ENCODE results near the gene TFPI.
A peak's percentile ranks its signal among the peaks of the same experiment; 100 is the strongest.
"Not testable (repeated sequence)": the region's sequence is repeated elsewhere in the genome, so short reads cannot be mapped to it uniquely, and the experiment has no call there.

TFPI gene

DNA sequence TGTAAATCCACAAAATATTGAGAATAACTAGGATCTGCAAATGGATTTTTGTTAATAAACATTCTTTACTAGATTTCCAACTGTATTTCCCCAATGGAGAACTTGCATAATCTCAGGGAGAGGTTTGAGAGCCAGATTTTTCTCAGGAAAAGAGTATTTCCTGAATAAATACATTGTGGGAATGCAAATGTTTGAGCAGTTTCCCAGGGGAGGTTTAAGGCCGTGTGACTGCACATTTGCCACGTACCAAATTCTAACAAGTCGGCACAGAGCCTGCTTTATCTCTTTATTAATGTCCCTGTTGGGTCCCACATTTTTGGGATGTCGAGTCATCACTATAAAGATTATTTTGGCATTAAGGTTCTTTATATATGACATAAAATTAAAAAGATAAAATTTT lies 27.0 kb downstream of the TFPI start:
- no peak for DNase-seq

DNA sequence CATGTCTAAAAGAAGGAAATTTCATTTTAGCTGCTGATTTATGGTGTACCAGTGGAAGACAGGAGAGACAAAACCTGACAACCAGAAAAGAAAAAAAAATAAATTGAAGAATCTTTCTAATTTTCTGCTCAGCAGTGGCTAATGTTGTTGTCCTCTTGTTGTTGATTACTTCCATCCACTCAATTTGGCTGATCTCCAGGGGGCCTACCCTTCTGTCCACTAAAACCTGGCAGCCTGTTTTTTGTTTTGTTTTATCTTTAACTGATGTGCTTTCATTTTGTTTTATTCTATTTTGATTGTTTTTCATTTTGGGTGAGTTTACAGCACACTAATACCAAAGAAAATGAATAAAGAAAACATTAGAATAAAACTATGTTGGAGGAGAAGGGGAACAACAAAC lies 27.4 kb downstream of the TFPI start:
- DNase-seq = no peak

DNA sequence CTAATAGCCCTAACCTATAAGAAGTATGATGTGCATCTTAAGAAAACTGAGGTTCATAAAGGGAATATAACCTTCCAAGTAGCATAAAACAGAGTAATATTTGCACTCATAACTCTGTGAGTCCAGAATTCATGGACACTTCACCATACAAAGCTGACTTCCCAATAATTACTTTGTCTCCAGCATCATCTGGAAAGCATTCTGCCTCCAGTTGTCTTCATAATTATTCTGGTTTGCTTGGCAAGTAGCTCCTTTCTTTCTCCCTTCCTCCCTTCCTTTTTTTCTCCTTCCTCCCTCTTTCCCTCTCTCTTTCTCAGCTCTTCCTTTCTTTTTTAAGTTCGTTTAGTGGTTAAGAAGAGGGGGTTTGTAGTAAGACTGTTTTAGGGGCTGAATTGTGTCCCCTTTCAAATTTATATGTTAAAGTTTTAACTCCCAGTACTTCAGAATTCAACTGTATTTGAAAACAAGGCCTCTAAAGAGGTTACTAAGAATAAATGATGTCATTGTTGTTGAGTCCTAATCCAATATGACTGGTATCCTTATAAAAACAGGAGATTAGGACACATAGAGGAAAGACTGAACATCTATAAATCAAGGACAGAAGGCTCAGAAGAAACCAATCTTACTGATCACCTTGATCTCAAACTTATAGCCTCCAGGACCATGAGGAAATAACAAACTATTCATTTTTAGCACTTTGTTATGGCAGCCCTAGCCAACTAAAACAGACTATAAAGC lies 28.9 kb downstream of the TFPI start:
- DNase-seq = no peak

DNA sequence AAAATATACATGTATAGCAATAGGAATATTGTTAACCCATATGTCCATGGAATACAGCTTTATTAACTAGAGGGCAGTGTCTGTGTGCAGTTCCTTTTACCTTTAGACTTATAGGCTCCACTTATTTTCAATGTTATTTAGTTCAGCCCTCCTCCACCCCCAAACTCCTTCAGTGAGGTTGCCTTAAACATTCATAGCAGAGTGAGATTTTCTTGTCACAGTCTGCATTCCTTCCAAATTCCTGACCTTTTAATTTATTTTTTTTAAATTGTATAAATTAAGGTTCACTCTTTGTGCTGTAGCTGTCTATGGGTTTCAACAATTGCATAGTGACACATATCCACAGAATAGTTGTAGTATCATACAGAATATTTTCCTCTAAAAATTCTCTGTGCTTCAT lies 30.9 kb downstream of the TFPI start:
- no peak for DNase-seq

DNA sequence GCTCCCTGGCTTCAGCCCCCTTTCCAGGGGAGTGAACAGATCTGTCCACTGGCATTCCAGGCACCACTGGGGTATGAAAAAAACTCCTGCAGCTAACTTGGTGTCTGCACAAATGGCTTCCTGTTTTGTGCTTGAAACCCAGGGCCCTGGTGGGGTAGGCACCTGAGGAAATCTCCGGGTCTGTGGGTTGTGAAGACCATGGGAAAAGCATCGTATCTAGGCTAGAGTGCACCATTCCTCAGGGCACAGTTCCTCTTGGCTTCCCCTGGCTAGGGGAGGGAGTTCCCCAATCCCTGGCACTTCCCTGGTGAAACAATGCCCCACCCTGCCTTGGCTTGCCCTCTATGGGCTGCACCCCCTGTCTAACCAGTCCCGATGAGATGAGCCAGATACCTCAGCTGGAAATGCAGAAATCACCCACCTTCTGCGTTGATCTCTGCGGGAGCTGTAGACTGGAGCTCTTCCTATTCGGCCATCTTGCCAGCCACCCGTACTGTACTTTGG lies 34.1 kb downstream of the TFPI start:
- no peak for DNase-seq

DNA sequence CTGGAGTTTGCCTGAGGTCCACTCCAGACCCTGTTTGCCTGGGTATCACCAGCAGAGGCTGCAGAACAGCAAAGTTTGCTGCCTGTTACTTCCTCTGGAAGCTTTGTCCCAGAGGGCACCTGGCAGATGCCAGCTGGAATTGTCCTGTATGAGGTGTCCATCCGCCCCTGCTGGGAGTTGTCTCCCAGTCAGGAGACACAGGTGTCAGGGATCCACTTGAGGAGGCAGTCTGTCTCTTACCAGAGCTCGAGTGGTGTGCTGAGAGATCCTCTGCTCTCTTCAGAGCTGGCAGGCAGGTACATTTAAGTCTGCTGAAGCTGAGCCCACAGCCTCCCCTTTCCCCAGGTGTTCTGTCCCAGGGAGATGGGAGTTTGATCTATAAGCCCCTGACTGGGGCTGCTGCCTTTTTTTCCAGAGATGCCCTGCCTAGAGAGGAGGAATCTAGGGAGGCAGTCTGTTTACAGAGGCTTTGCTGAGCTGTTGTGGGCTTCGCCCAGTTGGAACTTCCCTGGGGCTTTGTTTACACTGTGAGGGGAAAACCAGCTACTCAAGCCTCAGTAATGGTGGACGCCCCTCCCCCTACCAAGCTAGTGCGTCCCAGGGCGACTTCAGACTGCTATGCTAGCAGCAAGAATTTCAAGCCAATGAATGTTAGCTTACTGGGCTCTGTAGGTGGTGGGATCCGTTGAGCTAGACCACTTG lies 34.7 kb downstream of the TFPI start:
- DNase-seq = no peak

DNA sequence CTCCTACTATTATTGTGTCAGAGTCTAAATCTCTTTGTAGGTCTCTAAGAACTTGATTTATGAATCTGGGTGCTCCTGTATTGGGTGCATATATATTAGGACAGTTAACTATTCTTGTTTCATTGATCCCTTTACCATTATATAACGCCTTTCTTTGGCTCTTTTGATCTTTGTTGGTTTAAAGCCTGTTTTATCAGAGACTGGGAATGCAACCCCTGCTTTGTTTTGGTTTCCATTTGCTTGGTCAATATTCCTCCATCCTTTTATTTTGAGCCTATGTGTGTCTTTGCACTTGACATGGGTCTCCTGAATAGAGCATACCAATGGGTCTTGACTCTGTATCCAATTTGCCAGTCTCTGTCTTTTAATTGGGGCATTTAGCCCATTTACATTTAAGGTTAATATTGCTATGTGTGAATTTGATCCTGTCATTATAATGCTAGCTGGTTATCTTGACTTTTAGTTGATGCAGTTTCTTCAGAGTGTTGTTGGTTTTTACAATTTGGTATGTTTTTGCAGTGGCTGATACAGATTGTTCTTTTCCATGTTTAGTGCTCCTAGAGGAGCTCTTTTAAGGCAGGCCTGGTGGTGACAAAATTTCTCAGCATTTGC lies 36.4 kb downstream of the TFPI start:
- DNase-seq = not testable (repeated sequence)

DNA sequence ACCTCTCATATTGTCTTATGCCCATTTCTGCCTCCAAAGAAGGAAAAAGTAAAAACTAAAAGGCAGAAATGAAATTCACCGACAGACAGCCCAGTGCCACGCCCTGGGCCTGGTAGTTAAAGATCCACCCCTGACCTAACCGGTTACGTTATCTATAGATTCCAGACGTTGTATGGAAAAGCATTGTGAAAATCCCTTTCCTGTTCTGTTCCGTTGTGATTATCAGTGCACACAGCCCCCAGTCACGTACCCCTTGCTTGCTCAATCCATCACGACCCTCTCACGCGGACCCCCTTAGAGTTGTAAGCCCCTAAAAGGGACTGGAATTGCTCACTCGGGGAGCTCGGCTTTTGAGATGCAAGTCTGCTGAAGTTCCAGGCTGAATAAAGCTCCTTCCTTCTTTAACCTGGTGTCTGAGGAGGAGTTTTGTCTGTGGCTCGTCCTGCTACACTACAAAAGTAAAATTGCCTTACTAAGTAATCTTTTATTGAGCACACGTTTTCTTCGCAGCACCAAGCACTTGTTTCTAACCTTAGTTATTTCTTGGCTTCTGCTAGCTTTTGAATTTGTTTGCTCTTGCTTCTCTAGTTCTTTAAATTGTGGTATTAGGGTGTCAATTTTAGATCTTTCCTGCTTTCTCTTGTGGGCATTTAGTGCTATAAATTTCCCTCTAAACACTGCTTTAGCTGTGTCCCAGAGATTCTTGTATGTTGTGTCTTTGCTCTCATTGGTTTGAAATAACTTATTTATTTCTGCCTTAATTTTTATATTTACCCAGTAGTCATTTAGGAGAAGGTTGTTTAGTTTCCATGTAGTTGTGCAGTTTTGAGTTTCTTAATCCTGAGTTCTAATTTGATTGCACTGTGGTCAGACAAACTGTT lies 37.4 kb downstream of the TFPI start:
- peak; percentile 56 for DNase-seq

DNA sequence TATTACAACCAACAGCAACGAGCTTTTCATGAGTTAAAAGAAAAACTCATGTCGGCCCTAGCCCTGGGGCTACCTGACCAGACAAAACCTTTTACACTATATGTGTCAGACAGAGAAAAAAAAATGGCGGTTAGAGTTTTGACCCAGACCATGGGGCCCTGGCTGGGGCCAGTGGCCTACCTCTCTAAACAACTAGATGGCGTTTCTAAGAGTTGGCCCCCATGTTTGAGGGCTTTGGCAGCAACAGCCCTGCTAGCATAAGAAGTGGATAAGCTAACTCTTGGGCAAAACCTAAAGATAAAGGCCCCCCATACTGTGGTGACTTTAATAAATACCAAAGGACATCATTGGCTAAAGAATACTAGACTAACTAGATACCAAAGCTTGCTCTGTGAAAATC lies 39.3 kb downstream of the TFPI start:
- no peak for DNase-seq

DNA sequence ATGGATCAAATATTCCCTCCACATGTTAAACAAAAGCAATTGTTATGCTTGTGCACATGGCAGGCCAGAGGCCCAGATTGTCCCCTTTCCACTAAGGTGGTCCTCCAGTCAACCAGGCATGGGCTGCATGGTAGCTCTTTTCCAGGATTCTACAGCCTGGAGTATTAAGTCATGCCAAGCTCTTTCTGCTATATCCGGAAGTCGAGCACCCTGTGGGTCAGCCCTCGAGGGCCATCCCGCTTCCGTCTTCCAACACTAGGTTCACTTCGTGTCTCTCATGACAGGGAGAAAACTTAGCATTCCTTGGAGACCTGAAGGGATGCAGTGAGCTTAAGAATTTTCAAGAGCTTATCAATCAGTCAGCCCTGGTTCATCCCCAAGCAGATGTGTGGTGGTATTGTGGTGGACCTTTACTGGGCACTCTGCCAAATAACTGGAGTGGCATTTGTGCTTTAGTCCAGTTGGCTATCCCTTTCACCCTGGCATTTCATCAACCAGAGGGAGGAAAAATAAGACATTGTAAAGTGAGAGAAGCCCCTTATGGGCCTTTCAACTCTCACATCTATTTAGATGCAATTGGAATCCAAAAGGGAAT lies 39.9 kb downstream of the TFPI start:
- DNase-seq = not testable (repeated sequence)

DNA sequence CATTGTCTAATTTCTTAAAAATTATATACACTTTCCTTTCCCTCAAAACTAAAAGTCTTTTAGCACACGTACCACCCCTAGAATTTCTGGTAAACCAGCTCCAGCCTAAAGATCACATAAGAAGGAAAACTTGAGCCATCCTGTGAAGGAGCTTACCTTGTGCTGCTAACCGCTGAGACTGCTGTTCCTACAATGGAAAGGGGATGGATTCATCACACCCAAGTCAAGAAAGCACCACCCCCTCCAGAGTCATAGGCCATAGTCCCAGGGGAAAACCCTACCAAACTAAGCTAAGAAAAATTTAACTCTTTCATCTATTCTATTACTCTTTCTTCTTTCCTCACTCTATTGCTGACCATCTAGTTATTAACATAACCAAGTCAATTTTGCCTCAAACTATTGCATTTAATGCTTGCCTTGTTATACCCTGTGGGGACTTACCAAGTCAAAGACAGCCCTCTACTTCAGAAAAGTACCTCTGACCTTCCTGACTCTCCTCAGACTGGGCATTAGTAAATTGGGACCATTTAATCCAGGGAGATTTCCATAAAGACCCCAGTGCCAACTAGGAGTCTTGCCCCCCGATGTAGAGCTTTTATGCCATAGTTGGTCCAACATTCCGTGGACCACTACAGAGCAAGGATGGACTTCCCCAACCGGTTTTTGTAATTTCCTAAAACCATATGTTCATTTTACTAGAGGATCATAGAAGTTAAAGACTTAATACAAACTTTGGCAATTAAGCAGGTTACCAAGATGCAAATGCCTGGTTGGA lies 40.6 kb downstream of the TFPI start:
- DNase-seq = not testable (repeated sequence)

DNA sequence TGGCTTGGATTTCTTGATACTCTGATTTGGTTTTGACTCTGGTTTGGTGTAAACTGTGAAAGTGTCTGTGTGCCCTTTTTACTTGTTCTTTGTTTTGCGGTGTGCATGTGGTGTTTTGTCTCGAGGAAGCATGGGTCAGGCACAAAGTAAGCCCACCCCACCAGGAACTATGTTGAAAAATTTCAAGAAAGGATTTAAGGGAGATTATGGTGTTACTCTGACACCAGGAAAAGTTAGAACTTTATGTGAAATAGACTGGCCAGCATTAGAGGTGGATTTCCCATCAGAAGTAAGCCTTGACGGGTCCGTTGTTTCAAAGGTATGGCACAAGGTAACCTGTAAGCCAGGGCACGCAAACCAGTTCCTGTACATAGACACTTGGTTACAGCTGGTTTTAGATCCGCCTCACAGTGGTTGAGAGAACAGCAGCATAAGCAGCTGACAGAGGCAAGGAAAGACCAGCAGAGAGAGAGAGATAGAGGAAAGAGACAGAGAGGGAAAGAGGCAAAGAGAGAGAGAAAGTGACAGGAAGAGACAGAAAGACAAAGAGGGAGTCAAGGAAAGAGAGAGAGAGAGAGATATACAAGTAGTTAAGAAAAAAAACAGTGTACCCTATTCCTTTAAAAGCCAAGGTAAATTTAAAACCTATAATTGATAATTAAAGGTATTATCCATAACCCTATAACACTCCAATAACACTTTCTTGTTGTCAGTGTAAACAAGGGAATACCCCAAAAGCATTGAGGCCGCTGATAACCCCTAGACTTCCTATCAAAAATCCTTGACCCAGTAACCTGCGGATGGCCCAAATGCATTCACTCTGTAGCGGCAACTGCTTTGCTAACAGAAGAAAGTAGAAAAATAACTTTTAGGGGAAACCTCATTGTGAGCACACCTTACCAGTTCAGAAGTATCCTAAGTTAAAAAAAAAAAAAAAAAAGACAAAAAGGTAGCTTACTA lies 42.6 kb downstream of the TFPI start:
- no peak for DNase-seq

DNA sequence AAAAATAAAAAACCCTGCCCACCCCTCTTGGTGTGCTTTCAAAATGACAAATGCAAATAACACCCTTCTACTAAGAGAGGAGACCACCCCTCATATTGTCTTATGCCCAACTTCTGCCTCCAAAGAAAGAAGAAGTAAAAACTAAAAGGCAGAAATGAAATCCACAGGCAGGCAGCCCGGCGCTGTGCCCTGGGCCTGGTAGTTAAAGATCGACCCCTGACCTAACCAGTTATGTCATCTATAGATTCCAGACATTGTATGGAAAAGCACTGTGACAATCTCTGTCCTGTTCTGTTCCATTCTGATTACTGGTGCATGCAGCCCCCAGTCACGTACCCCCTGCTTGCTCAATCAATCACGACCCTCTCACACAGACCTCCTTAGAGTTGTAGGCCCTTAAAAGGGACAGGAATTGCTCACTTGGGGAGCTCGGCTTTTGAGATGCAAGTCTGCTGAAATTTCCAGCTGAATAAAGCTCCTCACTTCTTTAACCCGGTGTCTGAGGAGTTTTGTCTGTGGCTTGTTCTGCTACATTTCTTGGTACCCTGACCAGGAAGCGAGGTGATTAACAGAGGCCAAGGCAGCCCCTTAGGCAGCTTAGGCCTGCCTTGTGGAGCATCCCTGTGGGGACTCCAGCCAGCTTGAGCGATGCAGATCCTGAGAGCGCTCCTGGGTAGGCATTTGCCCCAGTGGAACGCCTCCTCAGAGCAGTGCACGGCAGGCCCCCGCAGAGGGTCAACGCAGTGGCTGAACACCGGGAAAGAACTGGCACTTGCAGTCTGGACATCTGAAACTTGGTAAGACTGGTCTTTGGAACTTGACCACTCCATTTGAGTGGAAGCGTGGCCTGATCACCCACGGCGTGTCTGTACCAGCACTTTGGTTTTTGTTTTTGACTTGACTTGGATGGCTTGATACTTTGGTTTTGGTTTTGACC lies 43.5 kb downstream of the TFPI start:
- DNase-seq = not testable (repeated sequence)

DNA sequence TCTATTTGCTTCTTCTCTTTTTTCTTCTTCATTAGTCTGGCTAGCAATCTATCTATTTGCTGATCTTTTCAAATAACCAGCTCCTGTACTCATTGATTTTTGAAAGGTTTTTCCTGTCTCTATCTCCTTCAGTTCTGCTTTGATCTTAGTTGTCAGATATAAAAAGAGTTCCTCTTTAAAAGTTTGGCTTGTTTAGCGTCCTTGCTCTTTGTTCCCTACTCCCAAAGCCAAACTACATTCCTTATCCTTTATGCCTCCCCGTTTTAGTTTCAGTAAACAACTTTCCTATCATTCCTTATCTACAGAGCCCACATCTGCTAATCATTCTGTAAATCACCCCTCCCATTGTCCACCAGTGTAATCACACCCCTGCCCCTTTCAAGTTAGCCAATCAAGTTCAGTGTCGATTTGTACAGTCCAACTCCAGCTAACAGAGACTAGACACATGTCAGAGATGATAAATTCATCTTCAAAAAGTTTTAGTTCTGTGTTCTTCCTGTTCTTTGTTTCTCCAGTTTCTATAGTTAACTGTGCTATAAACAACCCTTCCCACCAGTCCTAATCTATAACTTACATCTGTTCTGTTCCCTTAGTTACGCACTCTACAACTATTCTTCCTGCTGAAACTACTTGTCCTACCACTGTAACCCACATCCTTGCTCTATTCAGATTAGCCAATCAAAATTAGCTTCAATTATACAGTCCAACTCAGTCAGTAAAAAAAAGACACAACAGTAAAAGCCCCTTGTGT lies 44.4 kb downstream of the TFPI start:
- DNase-seq = peak; percentile 70

DNA sequence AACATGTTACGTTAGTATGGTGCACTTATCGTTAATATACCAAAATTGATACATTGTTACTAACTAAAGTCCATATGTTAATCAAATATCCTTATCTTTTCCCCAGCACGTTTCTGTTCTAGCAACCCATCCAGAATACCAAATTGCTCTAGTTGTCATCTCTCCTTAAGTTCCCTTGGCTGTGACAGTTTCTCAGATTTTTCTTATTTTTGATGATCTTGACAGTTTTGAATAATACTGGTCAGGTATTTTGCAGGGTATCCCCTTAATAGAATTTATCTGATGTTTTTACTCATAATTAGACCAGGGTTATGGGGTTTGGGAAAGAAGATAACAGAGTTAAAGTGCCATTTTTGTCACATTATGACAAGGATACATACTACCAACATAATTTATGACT lies 47.8 kb downstream of the TFPI start:
- no peak for DNase-seq

DNA sequence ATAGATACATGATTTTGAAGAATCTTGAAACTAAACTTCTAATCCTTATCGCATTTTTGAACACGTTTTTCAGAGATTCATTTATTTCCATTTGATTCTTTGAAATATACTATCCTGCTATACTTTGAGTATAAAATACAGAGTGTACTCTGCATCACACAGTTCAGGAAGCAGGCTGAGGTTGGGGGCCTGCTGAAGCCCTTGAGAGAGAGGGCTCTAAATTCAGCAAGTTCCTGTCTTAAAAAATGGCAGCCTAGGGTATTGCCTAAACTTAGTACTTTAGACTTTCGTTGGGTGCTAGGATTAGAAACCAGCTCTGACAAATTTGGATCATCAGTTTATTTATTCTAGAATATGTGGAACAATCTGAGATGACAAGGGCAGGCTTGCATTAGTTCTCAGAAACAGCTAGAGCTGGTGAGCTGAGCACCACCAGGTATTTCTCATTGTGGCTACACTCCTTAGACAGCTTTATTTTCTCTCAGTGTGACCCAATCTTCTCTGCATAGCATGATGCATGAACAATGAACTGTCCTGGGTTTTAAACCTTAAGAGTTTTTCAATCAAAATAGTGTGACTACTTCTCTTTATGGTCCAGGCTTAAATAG lies 49.1 kb downstream of the TFPI start:
- DNase-seq = peak; percentile 4

DNA sequence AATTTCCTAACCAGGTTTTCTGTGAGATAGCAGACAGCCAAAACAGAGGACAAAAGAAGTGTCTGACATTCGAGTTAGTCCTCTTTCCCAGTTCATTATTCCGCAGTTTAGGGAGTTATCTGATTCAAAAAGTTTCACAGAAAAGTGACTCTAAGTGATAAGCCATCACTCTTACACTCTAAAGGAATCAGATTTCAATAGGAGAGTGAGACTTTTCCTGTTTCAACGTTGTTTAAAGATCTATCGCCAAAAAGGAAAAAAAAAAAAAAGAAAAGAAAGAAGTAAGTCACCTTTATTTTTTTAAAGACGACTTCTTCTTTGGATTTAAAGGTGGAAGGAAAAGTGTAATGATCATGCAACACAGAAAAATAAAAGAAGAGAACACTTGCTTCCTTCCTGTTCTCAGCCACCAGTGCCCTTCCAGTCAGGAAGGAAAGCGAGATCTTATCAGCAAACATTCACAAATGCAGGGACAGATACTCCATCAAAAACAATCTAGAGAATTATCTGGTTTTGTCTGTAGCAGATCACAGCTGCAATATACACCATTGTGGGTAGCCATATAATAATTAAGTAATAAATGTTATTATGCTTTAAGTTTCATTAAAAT lies 49.8 kb downstream of the TFPI start:
- DNase-seq = peak; percentile 9

DNA sequence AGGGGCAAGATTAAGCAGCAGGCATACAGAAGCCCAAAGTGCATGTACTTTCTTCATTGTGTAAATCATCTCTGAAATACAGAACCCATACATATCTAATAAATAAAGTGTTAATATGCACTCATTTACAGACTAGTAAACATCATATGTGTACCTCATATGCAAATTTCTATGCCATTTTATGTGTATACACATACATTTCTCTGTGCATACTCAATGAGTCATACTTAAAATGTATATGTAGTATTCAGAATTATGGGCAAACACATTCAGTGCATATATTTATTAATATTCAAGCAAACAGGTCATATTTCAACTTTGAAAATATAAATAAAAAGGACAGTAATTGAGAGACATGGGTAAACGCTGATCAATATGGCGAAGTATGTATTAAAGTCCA lies 50.5 kb downstream of the TFPI start:
- DNase-seq = no peak

Measured in hematopoietic multipotent progenitor cell treated with erythropoietin and hydrocortisone succinate and interleukin-3 and kit ligand, for 6 days (in vitro differentiated cells).